CD4-positive, alpha-beta T cell treated with Interleukin-12 subunit alpha and Interleukin-12 subunit beta, for 1 hour (primary cell): Measurements from ENCODE around the gene DST.

ENCODE experiments used
- DNase-seq: peaks from one replicate; pipeline ENCODE4 v3.0.0-alpha.2; 2020

Gene DST

DNA sequence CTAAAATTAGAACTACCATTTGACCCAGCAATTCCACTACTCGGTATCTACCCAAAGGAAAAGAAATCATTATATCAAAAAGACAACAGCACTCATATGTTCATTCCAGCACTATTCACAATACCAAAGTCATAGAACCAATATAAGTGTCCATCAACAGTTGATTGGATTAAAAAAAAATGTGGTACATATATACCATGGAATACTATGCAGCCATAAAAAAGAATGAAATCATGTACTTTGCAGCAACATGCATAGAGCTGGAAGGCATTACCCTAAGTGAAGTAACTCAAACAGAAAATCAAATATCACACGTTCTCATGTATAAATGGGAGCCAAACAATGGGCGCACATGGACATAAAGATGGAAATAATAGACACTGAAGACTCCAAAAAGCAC, 163.3 kb downstream of the DST start:
- no peak for DNase-seq

DNA sequence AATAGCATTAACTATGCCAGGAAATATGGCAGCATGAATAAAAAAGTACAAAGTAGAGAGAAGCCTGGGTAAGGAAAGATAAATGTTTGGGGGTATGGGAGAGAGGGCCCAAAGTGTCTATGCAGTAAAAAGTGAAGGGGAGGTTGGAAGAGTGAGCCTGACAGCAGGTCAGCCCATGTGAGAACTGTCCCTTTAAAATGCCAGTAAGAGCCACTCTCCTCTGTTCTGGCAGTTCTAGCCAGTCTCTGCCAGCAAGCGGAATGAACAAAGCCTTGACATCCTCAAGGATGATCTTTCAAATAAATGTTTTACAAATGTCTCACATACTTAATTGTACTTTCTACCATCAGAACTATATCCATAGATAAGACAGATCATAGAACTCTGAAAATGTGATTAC, 164.5 kb downstream of the DST start:
- DNase-seq, result no peak

DNA sequence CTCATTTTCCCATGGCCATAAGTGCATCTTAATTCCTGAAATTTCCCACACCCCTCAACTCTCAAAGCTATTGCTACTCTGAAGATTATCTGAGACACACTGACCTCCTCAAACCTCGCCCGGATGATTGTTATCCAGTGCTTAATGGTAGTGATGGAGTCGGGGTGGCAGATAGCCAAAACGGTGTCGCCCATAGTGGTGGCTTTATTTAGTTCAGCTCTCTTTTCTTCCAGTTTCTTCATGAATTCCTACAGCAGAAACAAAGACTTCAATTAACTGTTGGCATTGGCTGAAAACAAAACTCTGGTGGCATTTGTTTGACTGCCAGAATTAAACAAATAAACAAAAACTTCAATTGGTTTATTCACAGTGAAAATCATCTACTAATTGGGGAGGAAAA, 165.4 kb downstream of the DST start:
- DNase-seq, result no peak

DNA sequence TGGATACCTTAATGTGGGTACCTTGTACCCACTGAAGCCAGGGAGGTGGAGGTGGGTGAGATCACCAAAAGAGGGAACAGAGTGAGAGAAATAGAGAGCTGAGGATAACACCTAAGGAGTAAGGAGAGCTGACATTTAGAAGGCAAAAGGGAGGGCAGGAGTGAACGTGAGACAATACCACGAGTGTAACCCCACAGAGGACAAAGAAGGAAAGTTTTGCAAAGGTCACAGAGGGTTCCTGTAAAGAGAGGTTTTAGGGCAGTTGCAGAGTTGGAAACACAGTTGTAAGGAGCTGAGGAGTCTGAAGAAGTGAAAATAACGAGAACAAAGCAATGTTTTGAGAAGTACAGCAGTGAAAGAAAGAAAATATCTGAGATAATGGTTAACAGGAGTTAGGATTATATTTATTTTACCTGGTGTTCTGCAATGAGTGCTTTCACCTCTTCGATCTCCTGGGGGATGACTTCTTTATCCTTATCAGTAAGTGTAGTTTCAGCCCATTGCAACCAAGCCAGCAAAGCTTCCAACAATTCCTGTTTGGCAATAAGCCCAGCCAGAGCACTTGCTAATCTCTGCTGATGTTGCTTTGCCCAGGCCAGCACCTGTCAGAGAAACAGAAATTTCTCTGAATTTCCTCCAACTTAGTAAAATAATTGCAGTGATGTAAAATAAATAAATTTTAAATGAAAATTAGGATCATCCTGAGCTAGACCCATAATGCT, 166.8 kb downstream of the DST start:
- no peak for DNase-seq

DNA sequence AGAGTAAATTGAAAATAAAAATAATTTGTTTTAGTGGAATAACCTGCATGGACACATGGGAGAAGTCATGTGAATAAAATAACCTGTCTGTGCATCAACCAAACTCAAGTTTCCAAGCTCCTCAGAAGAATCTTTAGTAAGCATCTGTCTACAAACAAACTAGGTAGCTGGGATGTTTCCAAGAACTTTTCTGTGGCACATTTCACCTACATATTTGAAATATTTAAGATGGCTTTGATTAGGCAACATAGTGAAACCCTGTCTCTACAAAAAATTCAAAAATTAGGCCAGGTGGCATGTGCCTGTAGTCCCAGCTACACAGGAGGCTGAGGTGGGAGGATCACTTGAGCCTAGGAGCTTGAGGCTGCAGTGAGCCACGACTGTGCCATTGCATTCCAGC, 168.2 kb downstream of the DST start:
- DNase-seq, result no peak

DNA sequence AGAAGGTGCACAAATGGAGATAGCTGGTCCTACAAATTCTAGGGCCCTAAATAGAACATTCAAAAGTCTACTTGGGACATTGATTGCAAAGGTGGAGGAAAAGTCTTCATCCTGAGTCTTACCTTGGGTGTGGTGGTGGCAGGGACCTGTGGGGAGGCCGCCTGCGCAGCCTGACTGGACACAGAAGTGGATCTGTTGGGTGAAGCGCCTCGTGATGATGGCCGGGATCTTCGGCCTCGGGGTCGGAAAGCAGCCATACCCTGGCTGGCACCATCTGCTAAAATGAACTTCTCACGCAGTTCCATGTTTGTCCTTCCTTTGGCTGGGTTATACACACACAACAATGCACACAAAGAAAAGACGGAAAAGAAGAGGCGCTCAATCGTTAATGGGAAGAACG, 179.2 kb downstream of the DST start:
- DNase-seq, result no peak

DNA sequence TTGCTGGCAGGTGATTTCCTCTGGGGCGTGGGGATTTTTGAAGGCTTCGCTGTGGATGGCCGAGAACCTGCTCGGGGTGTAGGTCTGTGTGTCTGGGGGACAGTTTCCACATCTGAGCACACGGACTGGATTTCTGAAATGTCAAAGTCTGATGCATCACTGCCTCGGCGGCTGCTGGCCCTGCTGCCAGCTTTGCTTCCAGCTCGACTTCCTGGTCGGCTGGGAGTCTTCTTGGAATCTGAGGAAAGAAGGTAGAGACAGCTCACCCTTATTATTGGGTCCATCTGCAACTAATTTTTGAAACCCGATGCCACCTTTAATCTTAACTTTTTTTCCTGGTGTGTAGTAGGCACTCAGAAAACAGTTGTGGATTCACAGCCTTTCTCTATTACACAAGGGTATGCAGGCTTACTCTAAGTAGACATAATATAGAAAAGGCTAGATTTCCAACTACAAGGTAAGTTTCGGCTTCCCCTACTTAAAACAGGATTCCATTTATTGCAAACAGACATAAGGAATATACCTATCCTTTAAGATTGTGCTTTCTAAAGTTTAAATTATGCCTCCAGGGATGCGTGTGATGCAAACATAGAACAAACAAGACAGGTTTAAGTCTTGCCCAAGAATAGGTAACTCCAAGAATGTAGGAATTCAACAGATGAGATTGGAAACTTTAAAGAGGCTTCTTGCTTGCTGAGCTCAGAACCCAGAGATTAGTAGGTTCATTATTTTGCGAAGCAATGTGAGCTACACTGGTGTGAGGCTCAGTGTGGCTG, 183.5 kb downstream of the DST start:
- no peak for DNase-seq

DNA sequence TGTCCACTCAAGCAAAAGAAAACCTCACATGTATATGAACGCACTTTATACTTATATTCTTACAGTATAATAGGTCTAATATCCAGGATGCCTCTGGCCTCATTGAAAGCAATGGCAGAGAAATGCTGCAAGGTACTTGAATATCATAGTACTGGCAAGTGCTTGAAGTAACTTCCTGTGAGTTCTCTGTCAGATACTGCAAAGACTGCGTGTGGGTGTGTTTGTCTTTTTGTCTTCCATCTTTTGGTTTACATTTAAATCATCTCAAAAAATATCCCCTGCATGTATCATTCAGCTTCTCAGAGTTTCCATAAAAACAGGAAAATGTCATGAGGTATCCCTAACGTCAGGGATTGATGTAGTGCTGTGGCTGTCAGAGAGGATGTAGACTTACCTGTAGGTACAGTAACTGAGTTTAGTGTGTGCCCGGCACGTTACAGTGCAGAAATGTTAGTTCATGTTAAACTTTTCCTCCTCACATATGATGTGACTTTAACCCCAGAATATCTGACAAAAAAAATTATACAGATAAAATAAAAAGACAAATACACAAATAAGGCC, 184.3 kb downstream of the DST start:
- no peak for DNase-seq

DNA sequence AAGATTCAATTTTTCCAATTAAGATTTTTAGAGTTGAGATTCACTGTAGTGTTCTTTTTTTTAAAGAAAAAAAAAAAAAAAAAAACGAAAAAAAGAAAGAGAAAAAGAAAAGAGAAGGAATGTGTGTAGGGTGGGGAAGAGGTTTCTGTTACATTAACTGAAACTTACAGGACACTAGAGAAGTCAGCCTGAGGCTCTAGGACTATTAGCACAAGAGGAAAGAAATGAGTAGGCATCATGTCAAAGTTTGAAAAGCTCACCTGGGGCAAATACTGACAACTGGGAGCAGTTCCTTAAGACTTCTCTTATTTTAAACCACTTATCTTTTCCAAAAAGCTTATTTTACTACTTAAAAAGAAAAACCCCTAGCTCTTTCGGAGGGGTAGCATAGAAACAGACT, 185.9 kb downstream of the DST start:
- no peak for DNase-seq

DNA sequence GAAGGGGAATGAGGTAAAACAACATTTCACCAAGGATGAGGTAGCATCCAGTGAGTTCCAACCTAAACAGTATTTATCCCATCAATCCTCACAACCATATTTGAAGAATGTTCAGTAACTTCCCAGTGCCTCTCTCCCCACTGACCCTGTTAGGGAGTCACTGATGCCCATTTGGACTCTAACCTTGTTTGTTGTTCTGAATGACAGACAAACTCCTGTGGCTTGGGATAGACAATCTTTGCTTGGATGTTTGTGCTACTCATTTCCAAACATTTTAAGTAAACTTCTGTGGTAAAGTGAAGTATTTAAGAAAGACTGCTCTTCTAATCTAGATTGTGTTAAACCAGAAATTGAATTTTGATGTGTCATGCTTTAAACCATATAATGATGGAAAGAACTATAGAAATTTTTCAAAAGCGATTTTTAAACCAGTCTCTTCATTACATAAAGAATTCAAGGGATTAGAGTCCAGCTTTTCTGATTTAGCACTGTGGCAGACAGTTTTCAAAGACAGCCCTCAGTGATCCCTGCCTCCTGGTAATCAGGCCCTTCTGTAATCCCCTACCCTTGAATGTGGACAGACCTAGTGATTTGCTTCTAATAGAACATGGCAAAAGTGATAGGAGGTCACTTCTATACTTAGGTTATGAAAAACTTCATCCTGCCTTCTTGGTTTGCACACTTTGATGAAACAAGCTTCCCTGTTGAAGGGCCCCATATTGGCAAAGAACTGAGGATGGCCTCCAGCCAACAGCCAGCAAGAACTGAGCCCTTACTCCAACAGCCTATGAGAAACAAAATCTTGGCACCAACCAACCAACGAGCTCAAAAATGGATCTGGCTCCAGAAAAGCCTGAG, 191.6 kb downstream of the DST start:
- no peak for DNase-seq

DNA sequence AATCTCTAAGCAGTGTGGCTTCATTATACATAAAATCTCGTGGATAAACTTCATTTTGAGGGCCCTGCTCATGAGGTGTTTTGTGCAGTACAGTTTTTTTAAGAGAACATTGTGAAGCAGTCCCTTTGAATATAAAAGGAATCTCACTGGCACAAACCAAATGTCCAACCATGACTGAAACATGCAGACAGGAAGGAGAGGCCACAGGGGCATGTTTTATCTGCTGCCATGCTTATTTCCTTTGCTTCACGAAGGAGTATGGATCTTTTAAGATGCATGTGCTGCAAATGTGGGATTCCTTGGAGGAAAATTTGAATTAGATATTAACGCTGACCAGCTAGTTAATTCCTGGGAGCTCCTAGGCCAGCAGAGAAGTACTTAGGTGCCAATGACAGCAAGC, 192.3 kb downstream of the DST start:
- DNase-seq, result no peak

DNA sequence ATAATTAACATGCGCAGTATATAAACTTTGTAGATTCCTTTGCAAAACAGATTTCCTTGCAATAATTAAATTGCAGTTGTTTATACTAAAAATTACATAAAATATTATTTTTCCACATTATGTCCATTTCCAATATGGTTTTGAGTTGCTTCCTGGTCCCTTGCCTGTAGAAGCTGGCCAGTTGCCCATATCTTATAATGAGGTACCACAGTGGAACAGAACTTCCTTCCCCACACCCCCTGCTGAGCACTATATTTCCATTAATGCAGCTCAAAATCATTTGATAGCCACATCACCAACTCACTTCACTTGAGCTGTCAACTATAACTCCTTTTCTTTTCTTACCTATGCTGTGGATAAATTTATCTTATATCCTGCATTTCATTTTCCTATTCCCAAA, 194.6 kb downstream of the DST start:
- no peak for DNase-seq

DNA sequence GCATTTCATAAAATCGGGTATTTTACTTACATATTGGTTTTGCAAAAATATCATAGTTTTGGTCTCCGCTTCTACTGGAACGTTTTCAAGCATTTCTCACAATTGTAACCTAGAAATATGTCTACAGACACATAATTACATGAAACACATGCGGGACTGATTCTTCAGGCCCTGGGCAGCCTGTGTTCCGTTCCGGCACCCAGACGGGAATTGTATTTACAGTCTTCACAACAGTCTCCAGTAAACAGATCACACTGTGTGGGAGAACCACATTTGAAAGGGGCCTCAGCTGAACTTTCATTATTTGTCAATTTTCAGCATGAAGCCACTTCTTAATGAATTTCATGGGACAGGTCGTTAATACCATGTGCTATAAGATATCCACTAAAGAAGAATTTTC, 196.9 kb downstream of the DST start:
- no peak for DNase-seq

DNA sequence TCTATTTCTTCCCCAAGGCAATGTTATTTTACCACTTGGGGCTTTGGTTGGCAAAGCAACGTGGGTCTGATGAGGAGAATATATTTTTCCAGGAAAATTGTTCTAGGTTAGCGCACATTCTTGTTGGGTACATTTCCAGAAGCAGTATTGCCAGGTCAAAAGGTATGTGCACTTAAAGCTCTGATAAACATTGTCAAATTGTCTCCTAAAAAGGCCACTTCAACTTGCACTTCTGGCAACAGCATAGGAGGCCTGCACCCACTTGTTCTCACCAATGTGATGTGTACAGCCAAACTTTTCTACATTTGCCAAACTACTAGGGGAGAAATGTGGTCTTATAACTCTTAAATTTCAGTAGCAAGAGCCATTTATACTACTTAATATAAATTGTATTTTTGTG, 197.8 kb downstream of the DST start:
- DNase-seq, result no peak

DNA sequence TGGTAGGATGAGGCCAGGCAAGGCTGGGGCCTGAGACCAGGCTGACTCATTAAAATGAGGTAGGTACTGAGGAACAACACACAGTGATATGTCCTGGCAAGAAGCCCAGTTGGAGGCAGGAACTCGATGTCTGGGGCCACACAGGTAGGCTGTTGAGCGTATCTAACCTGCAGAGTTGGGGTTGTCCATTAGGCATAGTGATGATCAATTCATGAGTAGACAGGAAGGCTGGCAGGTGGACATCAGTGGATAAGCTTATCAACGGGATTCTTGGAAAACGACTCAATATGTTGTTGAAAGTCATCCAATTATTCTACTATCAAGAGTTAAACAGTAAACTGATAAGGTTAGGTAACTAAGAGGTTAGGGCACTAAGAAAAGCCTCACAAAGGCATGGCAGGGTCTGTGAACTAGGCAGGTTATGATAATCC, 202.1 kb downstream of the DST start:
- DNase-seq, result no peak

DNA sequence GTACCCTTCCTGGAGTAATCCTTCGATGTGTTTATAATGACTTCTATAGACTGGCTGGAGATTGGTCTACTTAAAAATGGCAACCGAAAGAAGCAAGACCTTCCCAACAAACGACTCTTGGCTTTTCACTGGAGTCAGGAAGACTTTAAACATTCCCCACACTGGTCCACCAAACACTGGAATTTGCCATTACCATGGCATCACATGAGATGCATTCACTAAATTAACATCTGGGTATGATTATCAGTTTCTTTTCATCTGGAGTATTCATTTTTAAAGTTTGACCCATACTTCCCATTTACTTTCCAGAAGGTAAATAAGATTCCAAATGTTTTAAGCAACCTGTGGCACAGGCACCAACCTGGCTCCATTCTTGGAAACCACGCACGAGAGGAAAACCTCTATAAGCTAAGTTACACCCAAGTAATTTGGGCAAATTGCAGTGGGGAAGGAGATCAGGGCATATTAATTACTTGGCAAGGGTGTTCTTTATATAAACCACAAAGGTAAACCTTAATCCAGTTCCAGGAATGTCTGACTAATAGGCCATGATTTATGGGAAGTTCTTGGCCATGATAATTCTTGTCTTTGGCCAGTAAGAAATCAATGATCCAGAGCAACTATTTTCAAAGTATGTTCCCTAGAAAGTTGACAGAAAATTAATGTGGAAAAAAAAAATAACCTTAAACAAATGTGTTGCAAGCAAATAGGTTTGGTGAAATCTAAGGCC, 205.4 kb downstream of the DST start:
- no peak for DNase-seq

DNA sequence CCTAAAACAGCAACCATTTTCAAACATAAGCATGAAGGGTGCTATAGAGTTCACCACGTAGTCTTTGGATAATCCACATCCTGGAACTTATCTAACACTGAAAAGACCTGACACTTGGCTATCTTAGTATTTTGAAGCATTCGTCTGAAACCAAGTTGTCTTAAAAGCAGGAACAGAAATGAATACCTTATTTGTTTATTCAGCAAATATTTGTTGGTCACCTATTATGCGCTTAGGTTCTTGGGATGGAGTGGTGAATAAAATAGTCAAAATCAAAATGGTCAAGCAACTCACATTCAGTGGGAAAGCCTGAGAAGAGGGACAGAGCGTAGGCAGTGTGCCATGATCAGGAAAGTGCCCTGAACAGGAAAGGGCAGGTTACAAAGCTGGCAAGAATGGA, 206.9 kb downstream of the DST start:
- DNase-seq, result no peak

DNA sequence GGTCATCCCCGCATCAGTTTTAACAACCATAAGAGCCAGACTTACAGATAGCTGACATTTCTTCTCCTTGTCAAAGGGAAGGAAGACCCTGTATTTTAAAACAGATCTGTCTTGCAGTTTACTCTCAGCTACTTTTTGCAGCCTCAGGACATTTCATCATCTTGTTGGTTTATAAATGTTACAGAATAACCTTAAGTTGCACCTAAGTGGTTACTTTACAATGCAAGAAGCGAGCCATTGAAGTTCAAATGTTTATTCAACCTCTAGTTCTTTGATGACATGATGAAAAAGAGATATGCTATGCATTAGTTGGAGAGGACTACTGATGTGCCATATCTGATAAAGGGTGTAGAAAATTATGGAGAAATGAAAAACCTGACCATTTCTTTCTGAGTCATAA, 207.4 kb downstream of the DST start:
- no peak for DNase-seq

DNA sequence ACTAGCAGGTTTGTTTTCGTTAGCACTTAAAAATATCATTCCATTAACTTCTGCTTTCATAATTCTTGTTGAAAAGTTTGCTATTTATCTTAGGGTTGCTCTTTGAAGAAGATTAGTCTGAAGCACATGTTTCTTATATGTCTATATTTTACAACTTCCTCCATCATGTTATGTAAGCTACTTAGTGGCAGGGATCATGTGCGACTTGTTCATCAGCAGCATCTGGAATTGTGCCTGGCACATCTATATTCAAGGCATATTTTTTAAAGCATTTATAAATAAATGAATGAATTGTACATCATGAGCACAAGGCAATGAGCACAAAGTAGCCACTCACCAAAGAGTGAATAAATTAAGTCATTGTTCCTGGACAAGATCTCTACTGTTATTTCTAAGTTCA, 208.1 kb downstream of the DST start:
- DNase-seq, result no peak

DNA sequence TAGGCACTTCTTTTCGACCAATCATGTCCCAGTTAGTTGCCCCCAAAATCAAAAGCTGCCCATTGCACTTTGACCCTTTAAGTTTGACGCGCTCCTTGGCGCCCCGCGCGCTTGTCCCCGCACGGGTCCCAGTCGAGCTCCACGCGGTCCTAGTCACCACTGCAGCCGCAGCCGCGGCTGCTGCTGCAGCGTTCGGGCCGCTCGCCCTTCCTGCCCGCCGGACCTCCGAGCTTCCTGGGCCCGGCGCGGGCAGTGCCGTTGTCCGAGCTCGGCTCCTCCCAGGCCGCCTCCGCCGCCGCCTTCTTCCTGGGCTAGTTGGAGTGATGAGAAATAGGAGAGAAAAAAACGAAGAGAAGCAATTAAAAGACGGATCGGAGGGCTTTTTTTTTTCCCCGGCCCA, 209.6 kb downstream of the DST start:
- no peak for DNase-seq

DNA sequence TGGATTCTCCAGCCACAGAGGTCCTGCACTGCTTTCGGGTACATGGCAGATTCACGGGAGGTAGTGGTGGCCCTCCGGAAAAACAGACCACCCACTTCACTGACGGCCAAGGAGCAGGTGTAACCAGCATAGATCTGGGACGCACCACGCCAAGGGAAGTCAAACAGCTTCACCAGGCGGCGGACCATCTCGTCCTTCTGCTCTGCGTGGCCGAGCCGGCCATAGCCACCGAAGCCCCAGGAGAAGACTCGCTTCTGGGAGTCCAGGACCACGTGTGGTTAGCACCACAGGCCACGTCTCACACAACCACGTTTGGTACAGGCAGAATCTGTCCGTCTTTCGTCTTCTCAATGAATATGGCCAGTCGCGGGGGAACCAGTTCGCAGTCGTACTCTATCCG, 210.5 kb downstream of the DST start:
- no peak for DNase-seq
